NCI-H524 (cell line): Measurements from ENCODE around the gene CPSF3.
"Not testable (repeated sequence)": the region's sequence is repeated elsewhere in the genome, so short reads cannot be mapped to it uniquely, and the experiment has no call there.

Source experiments
- DNase-seq, 2 experiments: peaks; one replicate each; lab custom pipeline; 2025; lab: John Stamatoyannopoulos, UW

Gene CPSF3

DNA sequence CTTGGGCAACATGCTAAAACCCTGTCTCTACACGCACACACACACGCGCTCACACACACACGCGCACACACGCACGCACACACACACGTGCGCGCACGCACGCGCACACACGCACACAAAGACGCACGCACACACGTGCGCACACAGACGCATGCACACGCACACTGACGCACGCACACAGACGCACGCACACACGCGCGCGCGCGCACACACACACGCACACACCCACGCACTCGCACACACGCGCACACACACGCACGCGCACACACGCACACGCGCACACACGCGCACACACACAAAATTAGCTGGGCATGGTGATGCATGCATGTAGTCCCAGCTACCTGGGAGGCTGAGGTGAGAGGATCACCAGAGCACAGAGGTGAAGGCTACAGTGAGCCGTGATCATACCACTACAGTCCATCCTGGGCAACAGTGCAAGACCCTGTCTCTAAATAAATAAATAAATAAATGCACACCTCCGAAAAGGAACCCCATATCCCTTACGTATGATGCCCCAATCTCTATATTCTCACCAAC, 42.8 kb downstream of the CPSF3 start:
- DNase-seq = no peak

DNA sequence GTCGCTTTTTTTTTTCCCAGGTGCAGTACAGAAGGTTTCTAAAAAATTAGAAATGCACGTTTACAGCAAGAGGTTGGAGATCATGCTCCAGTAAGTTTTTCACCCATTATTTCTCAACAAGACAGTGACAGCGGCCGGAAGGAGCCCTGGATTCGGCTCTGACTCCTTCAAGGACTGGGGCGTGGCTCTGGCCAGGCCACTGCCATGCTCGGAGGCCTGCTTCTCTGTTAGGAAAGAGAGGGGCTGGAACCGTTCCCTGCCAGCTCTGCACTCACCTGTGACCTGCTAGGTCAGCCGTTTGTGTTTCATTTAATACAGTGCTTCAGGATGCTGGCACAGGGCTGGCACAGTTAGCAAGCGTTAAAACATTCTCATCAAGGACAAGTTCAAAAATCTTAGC, 44.2 kb downstream of the CPSF3 start:
- DNase-seq = no peak

DNA sequence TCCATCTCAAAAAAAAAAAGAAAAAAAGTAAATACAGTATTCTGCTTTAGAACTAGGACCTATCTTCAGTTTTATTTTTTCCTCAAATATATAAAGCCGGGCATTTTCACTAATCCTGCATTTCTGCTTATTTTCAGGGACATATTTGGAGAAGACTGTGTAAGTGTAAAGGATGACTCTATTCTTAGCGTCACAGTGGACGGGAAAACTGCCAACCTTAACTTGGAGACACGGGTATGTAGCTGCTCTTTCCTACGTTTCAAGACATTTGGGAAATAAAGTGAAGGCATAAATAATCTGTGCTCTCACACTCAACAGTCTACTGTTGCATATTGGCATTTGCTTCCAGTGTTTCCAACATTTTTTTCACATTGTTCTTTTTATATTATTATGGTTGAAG, 47.8 kb downstream of the CPSF3 start:
- DNase-seq = no peak

DNA sequence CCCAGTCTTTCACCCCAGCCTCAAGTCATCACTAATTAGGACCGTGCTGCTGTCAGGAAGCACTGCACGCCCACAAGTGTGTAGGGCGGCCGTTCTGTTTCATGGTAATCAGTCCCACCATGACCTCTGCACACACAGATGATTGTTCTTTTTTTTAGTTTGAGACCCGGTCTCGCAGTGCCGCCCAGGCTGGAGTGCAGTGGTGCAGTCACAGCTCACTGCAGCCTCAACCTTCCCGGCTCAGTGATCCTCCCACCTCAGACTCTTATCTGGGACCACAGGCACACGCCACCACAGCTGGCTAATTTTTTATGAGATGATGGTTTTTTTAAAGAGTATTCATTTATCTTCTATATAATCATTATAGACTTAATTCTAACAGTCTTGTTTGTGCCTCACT, 49.1 kb downstream of the CPSF3 start:
- no peak for DNase-seq

DNA sequence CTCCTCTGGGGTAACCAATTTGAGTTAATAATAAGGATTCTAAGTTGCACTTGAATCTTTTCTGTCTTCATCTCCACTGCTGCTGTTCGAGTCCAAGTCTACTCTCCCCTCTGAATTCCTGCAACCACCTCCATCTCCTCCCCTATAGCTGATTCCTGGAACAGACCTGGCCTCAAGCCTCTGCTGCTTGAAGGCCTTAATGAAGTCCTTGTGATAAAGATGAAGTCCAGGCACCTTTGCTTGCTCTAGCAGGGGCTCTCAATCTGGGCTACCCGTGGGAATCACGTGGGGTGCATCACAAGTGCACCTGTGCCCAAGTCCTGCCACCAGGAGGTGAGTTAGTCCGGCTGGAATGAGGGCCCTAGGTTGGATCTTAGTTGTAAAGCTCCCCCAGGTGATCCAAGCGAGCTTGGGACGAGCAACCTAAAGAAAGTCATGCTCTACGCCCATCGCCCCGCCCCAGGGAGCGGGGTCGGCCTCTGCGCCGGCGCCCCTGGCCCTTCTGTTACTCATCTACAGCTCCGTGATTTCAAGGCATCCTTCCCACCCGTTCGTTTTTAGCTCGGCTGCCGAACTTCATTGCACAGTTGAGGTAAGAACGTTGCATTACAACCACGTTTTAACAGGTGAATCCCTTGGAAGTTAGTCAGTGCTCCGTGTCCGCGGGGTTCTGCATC, 50.0 kb downstream of the CPSF3 start:
- no peak for DNase-seq

DNA sequence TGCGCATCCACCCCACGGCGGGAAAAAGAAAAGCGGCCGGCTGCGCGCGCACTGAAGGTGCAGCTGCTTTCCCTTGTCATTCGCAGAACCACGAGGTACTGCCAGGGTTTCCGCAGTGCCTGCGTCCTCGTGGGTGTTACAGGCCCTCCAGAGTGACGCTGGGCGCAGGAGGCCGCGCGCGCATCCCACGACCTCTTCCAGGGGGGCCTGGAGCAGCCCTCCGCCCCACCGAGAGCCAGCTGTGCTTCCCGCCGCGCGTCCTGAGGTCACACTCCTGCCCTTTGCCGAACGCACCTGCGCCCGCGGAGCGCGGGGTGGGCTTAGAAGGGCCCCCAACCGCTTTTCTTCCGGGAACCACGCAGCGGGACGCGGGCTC, 50.5 kb downstream of the CPSF3 start:
- no peak for DNase-seq

DNA sequence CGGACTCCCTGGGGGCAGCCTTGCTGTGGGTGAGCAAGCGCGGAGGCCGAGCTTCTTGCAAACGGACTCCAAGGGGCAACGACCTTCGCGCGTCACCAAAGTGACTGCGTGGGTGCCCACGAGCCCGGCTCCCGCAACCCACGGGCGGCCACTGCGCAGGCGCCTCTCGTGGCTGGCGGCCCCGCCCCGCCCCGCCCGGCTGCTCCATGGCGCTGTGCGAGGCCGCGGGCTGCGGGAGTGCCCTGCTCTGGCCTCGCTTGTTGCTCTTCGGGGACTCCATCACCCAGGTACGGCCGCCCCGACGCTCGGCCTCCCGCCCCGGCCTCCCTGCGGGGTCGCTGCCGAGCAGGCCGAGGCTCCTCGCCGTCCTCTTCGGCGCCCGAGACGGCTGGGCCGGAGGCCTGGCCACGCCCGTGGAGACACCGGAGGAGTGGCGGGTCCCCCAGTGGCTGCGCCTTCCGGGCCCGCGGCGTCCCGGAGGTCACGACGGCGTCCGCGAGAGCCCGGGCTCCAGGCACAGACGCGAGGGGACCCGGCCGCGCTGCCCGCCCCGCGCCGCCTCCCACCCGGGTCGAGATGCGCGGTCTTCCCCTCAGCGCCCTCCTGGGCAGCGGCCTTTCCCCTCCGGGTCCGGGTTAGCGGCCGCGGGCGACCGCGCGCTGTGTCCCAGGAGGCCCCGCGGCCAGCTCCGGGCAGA, 51.1 kb downstream of the CPSF3 start, which contains the start of gene IAH1:
Gene IAH1 (plus strand): TSS at position 191 of the 697 bp plus-strand sequence. CDS start 16 bp downstream, at position 207.
- peak in 1 of 2 experiments; percentile 50 for DNase-seq

DNA sequence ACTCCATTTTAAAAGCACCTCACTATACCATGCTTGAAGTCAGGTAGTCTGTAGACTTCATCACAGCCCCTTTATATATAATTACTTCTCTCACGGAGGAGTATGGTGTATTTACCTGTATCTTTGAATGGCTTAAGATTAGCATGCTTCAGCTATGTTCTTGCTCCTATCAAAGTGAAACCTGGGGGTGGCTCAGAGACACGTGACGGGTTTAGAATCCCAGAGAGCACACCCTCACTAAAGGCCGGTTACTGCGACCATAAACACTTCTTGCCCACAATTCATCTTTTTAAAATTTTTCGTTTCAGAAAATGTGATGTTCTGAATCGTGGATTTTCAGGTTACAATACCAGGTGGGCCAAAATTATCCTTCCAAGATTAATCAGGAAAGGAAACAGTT, 54.5 kb downstream of the CPSF3 start:
- DNase-seq = no peak

DNA sequence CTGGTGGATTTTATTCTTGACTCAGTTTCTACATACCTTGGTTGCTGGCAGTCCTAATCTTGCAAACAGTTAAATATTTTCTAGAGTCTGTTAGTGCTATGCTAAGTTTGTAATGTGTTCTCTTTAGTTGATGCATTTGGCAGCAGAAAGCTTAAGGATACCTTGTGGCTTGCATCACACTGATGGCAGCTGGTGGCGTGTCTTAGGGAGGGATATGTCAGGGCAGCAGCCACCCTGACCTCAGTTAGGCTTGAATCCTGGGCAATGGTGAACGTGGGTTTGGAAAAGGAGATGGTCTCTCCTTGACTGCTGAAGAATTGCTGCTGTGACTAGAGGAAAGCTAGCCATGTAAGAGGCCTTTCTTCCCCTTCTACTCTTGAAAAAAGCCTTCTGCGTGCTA, 55.1 kb downstream of the CPSF3 start:
- DNase-seq = no peak

DNA sequence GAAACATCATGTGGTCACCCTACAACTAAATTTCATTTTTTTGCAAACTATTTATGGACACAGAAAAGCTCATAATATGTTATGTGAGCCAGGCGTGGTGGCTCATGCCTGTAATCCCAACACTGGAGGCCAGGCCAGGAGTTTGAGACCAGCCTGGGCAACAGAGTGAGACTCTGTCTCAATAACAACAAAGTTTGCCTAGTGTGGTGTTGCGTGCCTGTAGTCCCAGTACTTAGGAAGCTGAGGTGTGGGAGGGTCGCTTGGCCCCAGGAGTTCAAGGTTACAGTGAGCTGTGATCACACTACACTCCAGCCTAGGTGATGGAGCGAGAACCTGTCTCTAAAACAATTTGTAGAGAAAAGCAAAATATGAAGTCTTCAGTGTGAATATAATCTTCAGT, 56.7 kb downstream of the CPSF3 start:
- DNase-seq = no peak

DNA sequence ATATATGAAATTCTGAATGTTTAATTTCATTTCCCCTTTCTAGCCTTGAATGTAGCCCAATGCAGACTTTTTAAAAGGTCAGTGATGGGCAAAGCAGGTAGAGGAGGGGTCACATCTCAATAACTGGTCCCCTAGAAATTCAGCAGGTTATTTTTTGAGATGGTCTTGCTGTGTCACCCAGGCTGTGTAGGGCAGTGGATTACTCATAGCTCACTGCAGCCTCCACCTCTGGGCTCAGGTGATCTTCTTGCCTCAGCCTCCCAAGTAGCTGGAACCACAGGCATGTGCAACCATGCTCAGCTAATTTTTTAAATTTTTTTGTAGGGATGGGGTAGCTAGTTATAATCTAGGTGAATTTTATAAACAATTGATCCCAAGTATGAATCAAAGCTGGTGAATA, 59.7 kb downstream of the CPSF3 start:
- DNase-seq = no peak

DNA sequence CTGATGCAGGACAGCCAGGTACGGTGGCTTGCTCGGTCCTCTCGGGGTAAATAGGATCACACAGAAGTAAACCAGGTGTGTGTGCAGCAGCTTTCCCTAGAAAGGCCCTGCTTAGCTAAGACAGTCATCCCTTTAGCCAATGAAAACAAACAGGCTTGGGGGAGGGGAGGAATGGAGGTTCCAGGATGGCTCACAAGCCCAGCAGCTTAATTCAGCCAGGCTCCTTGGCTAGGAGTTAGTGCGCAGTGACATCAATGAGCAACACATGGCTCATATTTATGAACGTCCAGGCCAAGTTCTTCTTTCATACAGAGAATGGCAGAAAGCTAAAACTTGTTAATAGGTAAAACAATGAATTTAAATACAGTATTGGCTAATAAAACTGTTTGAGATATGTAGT, 61.1 kb downstream of the CPSF3 start:
- DNase-seq = no peak

DNA sequence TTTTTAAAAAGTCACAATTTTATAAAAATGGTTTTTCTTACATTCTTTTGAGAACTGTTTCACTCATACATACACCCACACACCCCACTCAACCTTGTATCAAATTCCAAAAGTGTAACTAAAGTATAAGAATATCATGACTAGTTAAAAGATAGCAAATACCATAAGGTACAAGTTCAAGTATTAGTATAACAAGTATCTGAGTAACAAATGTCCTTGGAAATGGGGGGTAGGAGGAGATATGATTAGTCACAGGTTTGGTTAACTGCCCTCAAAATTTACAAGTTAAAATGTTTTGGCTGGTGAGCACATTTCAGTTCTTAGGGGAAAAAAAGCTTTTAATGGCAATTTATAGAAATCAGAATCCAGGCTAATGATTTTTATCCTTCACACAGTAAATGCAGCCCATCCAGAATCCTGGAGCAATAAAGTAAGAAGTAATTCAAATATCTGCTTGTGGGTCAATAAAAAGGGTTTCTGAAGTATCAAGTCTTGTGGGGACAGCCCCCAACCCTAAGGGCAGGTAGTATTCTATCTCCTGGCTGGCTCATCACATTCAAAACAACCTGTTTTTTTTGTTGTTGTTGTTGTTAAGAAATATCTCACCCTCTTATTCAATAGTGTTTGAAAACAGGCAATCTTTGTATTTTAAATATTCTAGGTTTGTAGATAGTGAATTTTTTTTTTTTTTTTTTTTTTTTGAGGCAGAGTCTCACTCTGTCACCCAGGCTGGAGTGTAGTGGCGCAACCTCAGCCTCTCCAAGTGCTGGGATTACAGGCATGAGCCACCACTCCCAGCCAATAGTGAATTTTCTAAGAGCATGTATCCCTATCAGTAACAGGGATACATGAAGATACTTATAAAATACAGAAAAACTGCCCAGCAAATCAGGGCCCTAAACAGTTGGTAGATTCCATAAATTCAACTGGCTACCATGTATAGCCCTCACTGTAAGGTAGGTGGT, 65.4 kb downstream of the CPSF3 start:
- no peak for DNase-seq

DNA sequence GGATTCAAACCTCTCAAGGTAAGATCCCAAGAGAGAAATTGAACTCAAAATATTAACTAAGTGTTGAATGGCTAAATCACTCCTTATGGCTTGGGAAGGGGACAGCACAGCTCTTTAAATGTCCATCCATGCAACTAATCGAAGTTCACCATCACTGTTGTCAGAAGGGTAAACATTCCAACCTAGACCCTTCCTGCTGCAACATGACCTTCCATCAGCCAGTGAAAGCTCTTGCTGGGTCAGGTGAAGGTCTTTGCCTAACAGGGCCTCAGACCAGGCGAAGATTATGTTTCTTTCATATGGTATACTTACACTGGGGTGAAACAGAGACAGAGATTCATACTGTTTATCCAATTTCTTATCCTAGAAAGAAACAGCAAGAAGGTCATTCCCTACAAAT, 67.3 kb downstream of the CPSF3 start:
- DNase-seq = no peak

DNA sequence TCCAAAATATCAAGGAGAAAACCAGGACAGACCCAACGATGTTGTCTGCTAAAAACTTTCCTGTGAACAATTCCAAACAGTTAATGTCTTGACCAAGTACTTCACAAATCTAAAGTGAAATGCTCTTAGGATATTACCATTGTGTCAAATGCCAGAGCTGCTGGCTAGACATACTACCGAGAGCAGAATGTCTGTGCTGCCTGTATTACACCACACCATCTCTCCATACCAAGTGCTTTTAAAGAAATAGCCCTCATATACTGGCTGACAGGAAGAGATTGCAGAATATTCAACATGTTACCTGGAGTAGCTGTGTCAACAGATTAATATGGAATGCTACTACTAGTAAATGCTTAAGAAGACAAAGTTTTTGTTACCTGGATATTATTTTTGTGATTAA, 69.5 kb downstream of the CPSF3 start:
- no peak for DNase-seq

DNA sequence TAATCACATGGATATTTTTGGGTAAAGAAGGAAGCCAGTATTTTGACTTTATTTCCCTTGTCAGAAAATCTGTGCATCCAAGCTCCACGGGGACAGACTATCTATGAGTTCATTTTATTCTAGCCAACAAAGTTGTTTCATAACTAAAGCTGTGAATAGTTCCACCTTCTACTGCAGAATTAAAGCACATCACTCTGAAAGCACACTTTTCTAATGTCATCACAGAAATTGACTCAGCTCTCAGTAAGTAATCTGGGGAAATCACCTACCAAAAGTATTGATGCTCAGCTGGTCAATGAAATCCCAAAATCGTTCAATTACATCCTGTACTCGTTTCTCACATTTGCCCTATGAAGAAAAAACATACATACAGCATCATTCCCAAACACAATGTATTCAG, 70.0 kb downstream of the CPSF3 start:
- no peak for DNase-seq

DNA sequence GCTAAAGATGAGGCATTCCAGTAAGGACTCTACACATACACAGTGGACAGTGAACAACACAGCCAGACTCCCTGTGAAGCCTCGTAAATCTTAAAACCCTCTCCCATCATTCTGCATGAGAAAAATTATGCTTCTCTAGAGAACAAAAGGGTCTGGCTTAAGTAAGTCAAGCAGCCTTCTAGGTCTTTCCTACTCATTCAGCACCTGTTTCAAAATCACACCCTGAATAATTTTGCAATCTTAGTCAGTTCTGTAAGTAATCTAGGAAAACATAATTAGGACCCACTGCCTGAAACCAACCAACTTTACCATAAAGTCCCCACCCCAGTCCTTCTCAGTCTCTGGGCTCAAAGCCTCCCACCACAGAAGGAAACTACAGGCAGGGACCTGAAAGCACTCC, 70.6 kb downstream of the CPSF3 start:
- peak in 1 of 2 experiments; percentile 37 for DNase-seq

DNA sequence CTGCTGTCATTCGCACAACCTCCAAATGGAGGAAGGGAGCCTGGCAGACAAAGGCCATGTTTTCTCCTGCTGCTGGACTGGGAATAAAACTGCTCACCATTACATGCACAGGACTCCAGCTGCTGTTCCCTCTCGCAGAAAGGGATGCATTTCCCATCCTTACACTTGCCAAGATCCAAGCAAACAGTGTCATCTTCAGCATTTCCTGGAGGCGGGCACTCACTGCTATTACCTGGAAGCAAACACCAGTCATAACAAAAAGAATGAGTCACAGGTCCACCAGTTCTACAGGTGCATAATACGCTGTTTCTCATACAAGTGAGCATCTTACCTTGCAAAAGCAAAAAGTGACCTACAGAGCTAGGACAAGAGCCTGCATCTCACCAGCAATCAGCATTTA, 73.6 kb downstream of the CPSF3 start:
- no peak for DNase-seq

DNA sequence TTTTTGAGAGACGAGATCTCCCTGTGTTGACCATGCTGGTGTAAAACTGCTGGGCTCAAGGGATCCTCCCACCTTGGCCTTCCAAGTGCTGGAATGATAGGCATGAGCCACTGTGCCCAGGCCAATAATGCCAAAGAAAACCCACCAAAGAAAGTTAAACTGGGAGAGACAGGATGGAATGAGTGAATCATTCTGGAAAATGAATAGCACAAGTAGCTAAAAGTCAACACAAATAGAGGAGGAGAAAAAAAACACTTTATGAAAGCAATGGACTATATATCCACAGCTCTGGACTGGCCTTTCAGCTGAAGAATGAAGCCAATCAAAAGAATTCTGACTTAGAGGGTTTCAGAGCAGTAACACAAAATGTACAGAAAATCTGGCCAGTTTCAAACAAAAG, 74.8 kb downstream of the CPSF3 start:
- DNase-seq = no peak

DNA sequence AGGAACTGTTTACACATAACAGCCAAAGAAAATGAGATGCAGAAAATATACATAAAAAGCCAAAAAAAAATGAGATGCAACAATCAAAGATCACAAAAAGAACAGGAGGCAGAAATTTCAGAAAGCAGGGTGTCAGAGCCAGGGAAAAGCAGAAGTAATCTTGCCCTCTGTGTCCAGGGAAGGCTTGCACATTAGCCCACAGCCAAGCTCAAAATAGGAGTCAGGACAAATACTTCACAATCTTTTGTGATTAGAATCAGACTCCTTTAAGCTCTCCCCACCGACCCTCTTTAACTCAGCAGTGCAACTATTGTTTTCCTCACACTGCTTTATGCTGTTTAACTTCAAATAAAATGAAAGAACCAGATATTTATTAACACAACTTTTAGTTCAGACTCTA, 85.5 kb downstream of the CPSF3 start:
- DNase-seq = no peak

DNA sequence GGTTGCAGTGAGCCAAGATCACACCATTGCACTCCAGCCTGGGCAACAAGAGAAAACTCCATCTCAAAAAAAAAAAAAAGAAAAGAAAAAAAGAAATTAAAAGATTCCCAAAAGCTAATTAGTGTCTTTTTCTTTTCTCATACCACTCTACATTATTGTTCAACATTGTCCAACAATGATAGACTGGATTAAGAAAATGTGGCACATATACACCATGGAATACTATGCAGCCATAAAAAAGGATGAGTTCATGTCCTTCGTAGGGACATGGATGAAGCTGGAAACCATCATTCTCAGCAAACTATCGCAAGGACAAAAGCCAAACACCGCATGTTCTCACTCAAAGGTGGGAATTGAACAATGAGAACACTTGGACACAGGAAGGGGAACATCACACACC, 90.5 kb downstream of the CPSF3 start:
- not testable (repeated sequence) for DNase-seq

DNA sequence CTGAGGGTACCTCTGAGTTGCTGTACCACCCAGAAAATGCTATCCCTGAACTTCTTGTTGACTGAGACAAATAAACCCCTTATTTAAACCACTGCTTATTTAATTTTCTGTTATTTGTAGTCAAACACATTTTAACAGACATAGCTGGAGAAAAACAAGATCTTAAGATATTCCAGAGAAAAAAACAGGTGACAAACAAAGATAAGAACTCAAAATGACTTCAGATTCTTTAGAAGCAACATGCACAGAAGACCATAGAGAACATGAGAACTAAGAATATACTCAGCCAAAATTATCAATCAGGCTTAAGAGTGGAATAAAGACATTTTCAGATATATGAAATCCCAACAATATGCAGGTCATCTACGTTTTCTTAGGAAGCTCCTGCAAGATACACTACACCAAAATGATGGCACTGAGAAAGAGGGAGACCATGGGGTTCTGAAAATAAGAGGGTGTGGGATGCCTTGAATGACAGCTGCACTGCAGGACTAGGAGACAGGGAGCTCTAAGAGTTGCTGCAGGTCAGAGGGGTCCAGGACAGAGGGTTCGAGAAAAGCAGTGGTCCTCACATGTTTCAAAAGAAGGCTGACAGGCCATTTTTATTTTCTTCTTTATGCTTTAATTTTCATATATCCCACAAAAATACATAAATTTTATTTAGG, 93.8 kb downstream of the CPSF3 start:
- DNase-seq = no peak
